ENCODE results near the gene EIF4E3. TPM values are rescaled to one million over a fixed set of nuclear protein-coding genes. Genes with fewer than 3 reads are reported as not detected.

The EIF4E3 gene
- total and polyA plus RNA-seq, 3 donors from 2014 or later, result 10.4 to 17.4 (median 15.4) TPM

DNA sequence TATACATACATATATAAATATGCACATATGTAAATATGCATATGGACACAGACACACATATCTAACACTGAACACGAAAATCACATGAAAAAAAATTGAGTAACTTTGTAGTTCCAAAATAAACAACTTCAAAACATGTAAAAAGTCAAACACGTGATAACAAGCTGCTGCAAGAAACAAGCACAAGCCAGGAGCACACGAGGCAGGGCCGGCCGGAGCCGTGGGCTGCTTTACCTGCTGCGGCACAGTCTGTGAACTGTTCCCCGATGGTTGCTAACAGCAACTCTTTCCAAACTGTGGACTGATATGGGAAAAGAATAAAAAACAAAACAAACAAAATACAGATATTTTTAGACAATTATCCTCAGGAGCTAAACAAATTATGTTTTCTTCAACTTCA is 31.6 kb downstream of the EIF4E3 start:
- no peaks in the 10 kb centered on the region for H3K36me3 ChIP-seq (ENCODE audit: low read depth, missing control alignments)
- intact Hi-C loops (cut with DNase I; ENCODE audit: low total_unique reads), result no loop called here
- H3K4me3 ChIP-seq, result no peak overlapping the region
- no peaks in the 10 kb centered on the region for H3K9me3 ChIP-seq
- no peak for TF ChIP-seq POLR2A (IDR thresholded peaks at IDR 0.05)
- TF ChIP-seq, protein P1, sequence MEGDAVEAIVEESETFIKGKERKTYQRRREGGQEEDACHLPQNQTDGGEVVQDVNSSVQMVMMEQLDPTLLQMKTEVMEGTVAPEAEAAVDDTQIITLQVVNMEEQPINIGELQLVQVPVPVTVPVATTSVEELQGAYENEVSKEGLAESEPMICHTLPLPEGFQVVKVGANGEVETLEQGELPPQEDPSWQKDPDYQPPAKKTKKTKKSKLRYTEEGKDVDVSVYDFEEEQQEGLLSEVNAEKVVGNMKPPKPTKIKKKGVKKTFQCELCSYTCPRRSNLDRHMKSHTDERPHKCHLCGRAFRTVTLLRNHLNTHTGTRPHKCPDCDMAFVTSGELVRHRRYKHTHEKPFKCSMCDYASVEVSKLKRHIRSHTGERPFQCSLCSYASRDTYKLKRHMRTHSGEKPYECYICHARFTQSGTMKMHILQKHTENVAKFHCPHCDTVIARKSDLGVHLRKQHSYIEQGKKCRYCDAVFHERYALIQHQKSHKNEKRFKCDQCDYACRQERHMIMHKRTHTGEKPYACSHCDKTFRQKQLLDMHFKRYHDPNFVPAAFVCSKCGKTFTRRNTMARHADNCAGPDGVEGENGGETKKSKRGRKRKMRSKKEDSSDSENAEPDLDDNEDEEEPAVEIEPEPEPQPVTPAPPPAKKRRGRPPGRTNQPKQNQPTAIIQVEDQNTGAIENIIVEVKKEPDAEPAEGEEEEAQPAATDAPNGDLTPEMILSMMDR (IDR thresholded peaks at IDR 0.05), result no peak
- 17 to 41% methylated on average over 8 of the region's 8 CpGs for WGBS, 2 donors
- peak; percentile 57 for DNase-seq
- H3K27me3 ChIP-seq, result no peaks in the 10 kb centered on the region
- peak overlapping the region; percentile 68 to 71 for H3K27ac ChIP-seq
- H3K4me1 ChIP-seq, result peaks cover 56% of the 10 kb centered on the region

DNA sequence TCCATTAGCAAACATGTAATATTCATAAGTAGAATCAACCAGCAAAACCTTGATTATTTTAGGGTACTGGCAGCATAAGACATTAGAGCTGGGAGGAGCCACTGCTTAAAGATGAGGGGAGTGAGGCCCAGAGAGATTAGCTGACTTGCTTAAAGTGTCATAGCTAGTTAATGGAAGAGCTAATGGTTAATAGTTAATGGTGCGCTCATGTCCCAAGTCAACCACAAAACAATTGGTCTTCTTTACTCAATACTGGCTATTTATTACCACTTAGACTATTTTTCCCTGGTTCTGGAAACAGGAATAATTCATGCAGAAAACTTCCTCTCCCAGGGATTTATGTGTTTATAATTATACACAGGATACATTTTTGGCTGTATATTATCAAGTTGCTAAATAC is 33.1 kb downstream of the EIF4E3 start:
- no peak for TF ChIP-seq POLR2A (IDR thresholded peaks at IDR 0.05)
- TF ChIP-seq, protein P1 (IDR thresholded peaks at IDR 0.05), result no peak
- WGBS, 2 donors, result 91 to 95% methylated on average over 1 of the region's 1 CpG
- no peaks in the 10 kb centered on the region for H3K9me3 ChIP-seq
- H3K27ac ChIP-seq, result peak overlapping the region; percentile 71 to 74
- intact Hi-C loops (cut with DNase I; ENCODE audit: low total_unique reads), result no loop called here
- no peak overlapping the region for H3K4me3 ChIP-seq
- no peak for DNase-seq
- no peaks in the 10 kb centered on the region for H3K36me3 ChIP-seq (ENCODE audit: low read depth, missing control alignments)
- no peaks in the 10 kb centered on the region for H3K27me3 ChIP-seq
- H3K4me1 ChIP-seq, result peaks cover 56% of the 10 kb centered on the region

DNA sequence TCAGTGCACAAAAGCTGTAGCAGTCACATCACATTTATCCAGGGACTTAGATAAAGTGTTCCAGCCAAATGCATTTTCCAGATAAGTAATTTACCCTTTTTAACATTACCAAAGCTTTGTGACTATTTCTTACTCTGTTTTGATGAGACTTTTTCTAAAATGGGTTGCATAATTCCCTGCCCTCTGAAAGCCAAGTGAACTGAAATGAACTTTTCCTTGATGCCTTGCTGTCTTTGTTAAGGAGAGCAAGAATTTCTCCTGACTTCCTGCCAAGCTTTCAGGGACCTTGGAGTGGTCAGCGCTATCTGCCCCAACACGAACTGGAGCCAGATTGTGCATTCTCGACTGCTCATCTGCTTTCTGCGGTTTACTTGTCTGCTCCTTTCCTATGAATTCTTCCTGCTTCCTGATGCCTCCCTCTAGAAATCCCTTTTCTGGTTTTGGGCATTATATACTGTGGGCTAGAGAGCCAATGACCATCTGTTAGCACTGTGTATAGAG is 34.8 kb downstream of the EIF4E3 start:
- Histone ChIP-seq H3K9me3 (no peaks in the 10 kb centered on the region), H3K27ac (peak overlapping the region; percentile 60 to 74), H3K27me3 (no peaks in the 10 kb centered on the region), H3K4me1 (peaks cover 55% of the 10 kb centered on the region), H3K36me3 (ENCODE audit: low read depth, missing control alignments) (no peaks in the 10 kb centered on the region), H3K4me3 (no peak overlapping the region)
- WGBS, 2 donors, result 26 to 41% methylated on average over 4 of the region's 4 CpGs
- peak; percentile 85 for DNase-seq
- intact Hi-C loops (cut with DNase I; ENCODE audit: low total_unique reads), result no loop called here
- TF ChIP-seq, protein P1 (IDR thresholded peaks at IDR 0.05), result no peak
- TF ChIP-seq POLR2A (IDR thresholded peaks at IDR 0.05), result no peak

DNA sequence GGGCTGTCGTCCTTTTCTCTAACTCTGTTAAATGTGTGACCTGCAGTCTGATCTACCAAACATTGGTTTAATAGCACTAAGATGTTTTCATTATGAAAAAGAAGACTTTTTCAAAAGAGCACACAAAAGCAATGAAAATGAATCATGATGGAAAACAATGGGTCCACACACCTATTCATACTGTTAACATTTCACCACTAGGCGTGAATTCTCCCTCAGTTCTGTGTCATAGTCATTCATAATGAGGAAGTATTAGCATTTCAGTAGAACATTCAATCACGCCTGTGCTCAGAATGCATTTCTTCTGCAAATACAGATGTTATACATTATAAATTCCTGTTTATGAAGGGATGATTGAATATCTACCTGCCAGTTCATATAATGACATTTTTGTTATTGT is 35.9 kb downstream of the EIF4E3 start:
- H3K9me3 ChIP-seq, result no peaks in the 10 kb centered on the region
- peak overlapping the region; percentile 24 to 60 for H3K27ac ChIP-seq
- intact Hi-C loops (cut with DNase I; ENCODE audit: low total_unique reads), result no loop called here
- H3K4me1 ChIP-seq, result peaks cover 44% of the 10 kb centered on the region
- no peak for DNase-seq
- TF ChIP-seq, protein P1 (IDR thresholded peaks at IDR 0.05), result no peak
- no peak for TF ChIP-seq POLR2A (IDR thresholded peaks at IDR 0.05)
- no peak overlapping the region for H3K4me3 ChIP-seq
- H3K27me3 ChIP-seq, result no peaks in the 10 kb centered on the region
- H3K36me3 ChIP-seq (ENCODE audit: low read depth, missing control alignments), result no peaks in the 10 kb centered on the region
- 75 to 79% methylated on average over 3 of the region's 3 CpGs for WGBS, 2 donors

DNA sequence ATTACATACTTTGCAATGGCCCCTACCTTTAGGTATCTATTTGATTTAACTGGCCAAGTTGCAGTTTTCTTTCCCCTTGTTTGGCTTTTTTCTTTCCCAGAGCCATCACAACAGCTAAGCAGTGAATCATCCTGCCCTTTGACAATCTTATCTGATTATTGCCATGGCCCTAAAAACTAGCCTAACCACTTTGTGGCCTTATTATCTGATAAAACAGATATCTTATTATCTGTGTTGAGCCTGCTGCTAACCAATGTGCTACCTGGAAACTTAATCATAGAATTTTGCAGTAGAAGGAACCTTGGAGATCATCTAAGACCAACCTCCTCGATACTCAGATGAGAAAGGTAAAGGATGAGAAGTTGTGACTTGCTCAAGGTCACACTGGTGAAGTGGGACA is 37.1 kb downstream of the EIF4E3 start:
- intact Hi-C loops (cut with DNase I; ENCODE audit: low total_unique reads), result no loop called here
- peaks cover 32% of the 10 kb centered on the region for H3K4me1 ChIP-seq
- no peak overlapping the region for H3K4me3 ChIP-seq
- no peak overlapping the region for H3K27ac ChIP-seq
- DNase-seq, result no peak
- H3K27me3 ChIP-seq, result no peaks in the 10 kb centered on the region
- WGBS, 2 donors, result 86 to 100% methylated on average over 1 of the region's 1 CpG
- H3K9me3 ChIP-seq, result no peaks in the 10 kb centered on the region
- no peaks in the 10 kb centered on the region for H3K36me3 ChIP-seq (ENCODE audit: low read depth, missing control alignments)
- TF ChIP-seq POLR2A (IDR thresholded peaks at IDR 0.05), result no peak
- TF ChIP-seq, protein P1 (IDR thresholded peaks at IDR 0.05), result no peak

Measured in testis (tissue), 3 donors.